GM12878 (cell line): Measurements from ENCODE around the gene TPSB2. TPM values are rescaled to one million over a fixed set of nuclear protein-coding genes. Genes with fewer than 3 reads are reported as not detected.

Source experiments
- ATAC-seq: fragments of 200-7000 bp; cut with Tn5 transposase; 3 replicates; pipeline ENCODE4 v1.9.1; 2020; ENCODE audit warnings: mild to moderate bottlenecking, moderate library complexity
- BruUV-seq: library from RNA; stranded (reverse); fragments of 400-500 nt; replicated peaks from 2 replicates; lab custom pipeline; 2021; lab: Mats Ljungman, UMichigan
- CTCF ChIA-PET: fragments of 300-600 bp; sonication (Branson Sonifier 250); formaldehyde crosslinking; extraction: SDS; loops from one replicate; lab custom pipeline; 2021; ENCODE audit warnings: inconsistent platforms; lab: Yijun Ruan, JAX
- POLR2A ChIA-PET: fragments of 350-600 bp; formaldehyde crosslinking; extraction: SDS; loops from one replicate; lab custom pipeline; 2021; ENCODE audit warnings: inconsistent platforms; lab: Charles Lee
- RAD21 ChIA-PET: fragments of 300-600 bp; sonication (Branson Sonifier 250); formaldehyde crosslinking; loops from one replicate; lab custom pipeline; 2023; ENCODE audit warnings: antibody characterized with exemption; ENCODE audit not compliant: unreplicated experiment; lab: Charles Lee
- SMC1A ChIA-PET: fragments of 300-600 bp; sonication (Branson Sonifier 250); formaldehyde crosslinking; loops from one replicate; lab custom pipeline; 2023; ENCODE audit not compliant: unreplicated experiment, uncharacterized antibody; lab: Charles Lee
- DNase-seq: peaks from one replicate; pipeline ENCODE4 v3.0.0-alpha.2; 2011; ENCODE audit warnings: low read depth, low spot score
- FAIRE-seq: peaks from 3 replicates; lab custom pipeline; 2011; peaks lifted over from hg19 to GRCh38; lab: Jason Lieb, UNC
- H2AFZ ChIP-seq: 2 replicates; pipeline ENCODE4 v1.6.0; 2011; ENCODE audit warnings: low read depth, low read length, control low read depth; ENCODE audit not compliant: control insufficient read depth
- H3K27ac ChIP-seq: 2 replicates; pipeline ENCODE4 v1.5.1; 2011; ENCODE audit warnings: control low read depth; ENCODE audit not compliant: control insufficient read depth, insufficient read depth
- H3K27me3 ChIP-seq, 2 experiments: replicated peaks in 1 of 2; 2 replicates each; pipeline versions ENCODE4 v1.6.0 to v1.6.1; 2011; ENCODE audit warnings: low read length in 1 of 2; ENCODE audit not compliant: control insufficient read depth in 2 of 2, insufficient read depth in 2 of 2
- H3K36me3 ChIP-seq, 2 experiments: 2 replicates each; pipeline ENCODE4 v1.5.1; 2011; ENCODE audit warnings: low read length in 1 of 2; ENCODE audit not compliant: control insufficient read depth in 2 of 2, insufficient read depth in 2 of 2
- H3K4me1 ChIP-seq: 2 replicates; pipeline ENCODE4 v1.6.1; 2011; ENCODE audit warnings: mild to moderate bottlenecking, low read length, moderate library complexity, mixed read lengths; ENCODE audit not compliant: control insufficient read depth, insufficient read depth
- H3K4me2 ChIP-seq: 2 replicates; pipeline ENCODE4 v1.6.0; 2011; ENCODE audit warnings: control low read depth; ENCODE audit not compliant: control insufficient read depth, insufficient read depth
- H3K4me3 ChIP-seq: fragments of 200-600 bp; sonication (generic); 2 replicates; pipeline ENCODE4 v1.5.1; 2016
- H3K79me2 ChIP-seq: 2 replicates; pipeline ENCODE4 v1.6.0; 2011; ENCODE audit warnings: low read length; ENCODE audit not compliant: control insufficient read depth, insufficient read depth
- H3K9ac ChIP-seq: 2 replicates; pipeline ENCODE4 v1.8.0; 2011; ENCODE audit warnings: low read length, control low read depth, mixed read lengths; ENCODE audit not compliant: control insufficient read depth, insufficient read depth
- H3K9me3 ChIP-seq: replicated peaks from 3 replicates; pipeline ENCODE4 v1.5.1; 2011; ENCODE audit warnings: mild to moderate bottlenecking, low read length; ENCODE audit not compliant: control insufficient read depth, insufficient read depth
- H4K20me1 ChIP-seq: 2 replicates; pipeline ENCODE4 v1.6.0; 2011; ENCODE audit not compliant: control insufficient read depth, insufficient read depth
- BCL11A ChIP-seq: IDR thresholded peaks from 2 replicates; pipeline ENCODE4 v1.6.1; 2011; ENCODE audit warnings: low read depth, low read length
- BHLHE40 ChIP-seq, 2 experiments: fragments of 450-650 bp in 1 of 2; IDR thresholded peaks; 2 replicates each; pipeline ENCODE4 v1.6.1; 2011 to 2017; ENCODE audit warnings: low read depth in 2 of 2, borderline replicate concordance in 1 of 2, improper control_type of control experiment in 1 of 2, low read length in 1 of 2, mild to moderate bottlenecking in 1 of 2
- CHD1 ChIP-seq: IDR thresholded peaks from 2 replicates; pipeline ENCODE4 v1.6.1; 2012; ENCODE audit warnings: low read depth, low read length, improper control_type of control experiment
- ESRRA ChIP-seq: IDR thresholded peaks from 2 replicates; pipeline ENCODE4 v1.6.1; 2012; ENCODE audit warnings: mild to moderate bottlenecking, low read length, improper control_type of control experiment
- ETV6 ChIP-seq, 2 experiments: fragments of 450-650 bp in 1 of 2; IDR thresholded peaks in 1 of 2; conservative IDR thresholded peaks in 1 of 2; 2 replicates each; pipeline ENCODE4 v1.6.1; 2014; ENCODE audit warnings: antibody characterized with exemption in 1 of 2, borderline replicate concordance in 1 of 2, low read depth in 1 of 2, mild to moderate bottlenecking in 1 of 2, moderate library complexity in 1 of 2
- FOXK2 ChIP-seq: fragments of 450-650 bp; IDR thresholded peaks from 2 replicates; pipeline ENCODE4 v1.6.1; 2017; ENCODE audit warnings: mild to moderate bottlenecking, moderate library complexity
- GABPA ChIP-seq: IDR thresholded peaks from 2 replicates; pipeline ENCODE4 v1.6.1; 2014; ENCODE audit warnings: antibody characterized with exemption, low read depth, mild to moderate bottlenecking, inconsistent platforms
- KLF5 ChIP-seq: fragments of 450-650 bp; IDR thresholded peaks from 2 replicates; pipeline ENCODE4 v1.6.1; 2014; ENCODE audit warnings: mild to moderate bottlenecking; ENCODE audit not compliant: partially characterized antibody
- TCF12 ChIP-seq: IDR thresholded peaks from 2 replicates; pipeline ENCODE4 v1.6.1; 2011; ENCODE audit warnings: low read depth, mild to moderate bottlenecking, low read length
- ZNF217 ChIP-seq: fragments of 450-650 bp; IDR thresholded peaks from 2 replicates; pipeline ENCODE4 v1.6.1; 2017; ENCODE audit warnings: antibody characterized with exemption, mild to moderate bottlenecking
- WGBS: methylation state at CpG from one replicate; pipeline ENCODE4 v1.1.6; 2016; ENCODE audit warnings: low lambda C conversion rate; ENCODE audit not compliant: insufficient replicate concordance, insufficient coverage; ENCODE audit errors: missing lambda C conversion rate; 5-methylcytosine and 5-hydroxymethylcytosine counted together
- in situ Hi-C: fragments of 300-500 bp; cut with MboI; formaldehyde crosslinking; loops from 9 replicates; pipeline ENCODE4 v1.14.3; 2018; ENCODE audit warnings: mixed read lengths
- intact Hi-C: fragments of 100-400 bp; cut with micrococcal nuclease; formaldehyde crosslinking; loops from one replicate; pipeline ENCODE4 v1.14.2; 2022; ENCODE audit not compliant: unreplicated experiment
- polyA plus RNA-seq, 11 experiments: library from polyadenylated mRNA; depleted of rRNA in 4 of 11; unstranded in 6 of 11; stranded (reverse) in 5 of 11; fragments of >200 nt; fragmentation: Nextera tagmentation in 4 of 11; fragmentation: Illumina TruSeq in 1 of 11; extraction: Ambion mirVana in 4 of 11; extraction: Trizol in 1 of 11; gene quantifications; 1 replicate in 1 of 11; 2 replicates in 10 of 11; pipeline versions ENCODE4 v1.2.1 to v1.2.3, GENCODE V29; 2011 to 2016; ENCODE audit warnings: inconsistent platforms in 2 of 11, missing spikeins in 2 of 11, low read depth in 1 of 11
- total RNA-seq, 4 experiments: library from RNA; depleted of rRNA in 3 of 4; stranded (reverse); fragments of >200 nt in 3 of 4; fragmentation: Illumina TruSeq in 1 of 4; extraction: Trizol in 1 of 4; gene quantifications; 2 replicates each; pipeline versions ENCODE4 v1.2.1 to v1.2.3, GENCODE V29; 2013 to 2021
- TF ChIP-seq, protein P1 (sequence below): IDR thresholded peaks from 2 replicates; pipeline ENCODE4 v1.6.1; 2011; ENCODE audit warnings: low read depth, mild to moderate bottlenecking, low read length, moderate library complexity, borderline replicate concordance; ENCODE audit errors: extremely low read depth
- TF ChIP-seq, protein P2 (sequence below): fragments of 450-650 bp; IDR thresholded peaks from 2 replicates; pipeline ENCODE4 v1.6.1; 2016; ENCODE audit warnings: mild to moderate bottlenecking
- TF ChIP-seq, protein P3 (sequence below): fragments of 450-650 bp; IDR thresholded peaks from 2 replicates; pipeline ENCODE4 v1.6.1; 2014; ENCODE audit warnings: mild to moderate bottlenecking

Gene TPSB2
- total and polyA plus RNA-seq, 10 of the 15 experiments (the other 5 are each of a cell fraction or from before 2014, with no cell fraction given), result not detected

DNA sequence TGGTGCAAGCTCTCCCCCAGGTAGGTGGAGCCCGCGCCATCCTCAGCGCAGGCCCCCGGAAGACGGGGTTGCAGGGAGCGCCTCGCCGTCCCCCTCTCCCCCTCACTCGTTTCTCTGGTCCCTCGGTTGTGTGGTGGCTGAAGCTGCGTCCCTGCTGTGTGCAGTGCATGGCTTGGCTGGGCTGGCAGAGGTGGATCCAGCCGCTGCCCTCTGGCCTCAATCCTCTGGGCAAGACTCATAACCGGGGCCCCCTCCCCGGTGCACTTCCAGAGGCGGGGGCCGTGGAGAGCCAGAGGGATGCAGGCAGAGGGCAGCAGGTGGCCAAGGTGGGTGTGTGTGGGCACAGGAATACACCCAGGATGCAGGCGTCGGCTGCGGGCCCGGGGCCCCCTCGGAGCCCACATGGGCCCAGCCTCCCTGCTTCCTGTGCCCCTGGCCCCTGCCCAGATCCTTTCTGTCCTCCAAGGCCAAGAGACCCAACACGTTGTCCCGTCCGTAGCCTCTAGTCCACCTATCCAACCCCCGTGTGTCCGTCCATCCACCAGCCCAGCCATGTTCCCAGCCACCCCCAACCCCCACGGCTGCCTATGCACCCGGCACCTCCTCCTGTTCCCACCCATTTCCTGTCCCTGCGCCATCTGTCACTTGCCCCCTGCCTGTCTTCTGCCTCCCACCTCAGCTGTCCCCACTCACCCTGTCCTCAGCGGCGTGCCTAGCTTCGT lies 14.2 kb downstream of the TPSB2 start:
- in situ Hi-C loops (no loop called here), intact Hi-C loops (no loop called here)
- Histone ChIP-seq H3K27me3 (no peaks in the 10 kb centered on the region), H4K20me1 (no peaks in the 10 kb centered on the region), H3K79me2 (no peaks in the 10 kb centered on the region), H3K36me3 (no peaks in the 10 kb centered on the region), H3K4me2 (no peak overlapping the region), H3K4me1 (no peaks in the 10 kb centered on the region), H3K27ac (no peak overlapping the region), H2AFZ (no peak overlapping the region), H3K9ac (no peak overlapping the region), H3K9me3 (no peaks in the 10 kb centered on the region), H3K4me3 (no peak overlapping the region)
- BruUV-seq, result no TSS peak
- ChIA-PET CTCF (no interaction called here), POLR2A (no interaction called here), SMC1A (no interaction called here), RAD21 (interaction anchor here (0.6 kb wide), 1 partner anchor 257 kb away, joined by 4 read pairs; no protein-coding TSS in a partner anchor)
- ATAC-seq, result no peak
- no peak for DNase-seq
- TF ChIP-seq, protein P1, sequence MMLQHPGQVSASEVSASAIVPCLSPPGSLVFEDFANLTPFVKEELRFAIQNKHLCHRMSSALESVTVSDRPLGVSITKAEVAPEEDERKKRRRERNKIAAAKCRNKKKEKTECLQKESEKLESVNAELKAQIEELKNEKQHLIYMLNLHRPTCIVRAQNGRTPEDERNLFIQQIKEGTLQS, result no peak
- no peak for TF ChIP-seq CHD1
- FAIRE-seq, result no peak
- WGBS, result 34% methylated on average over 32 of the region's 32 CpGs

DNA sequence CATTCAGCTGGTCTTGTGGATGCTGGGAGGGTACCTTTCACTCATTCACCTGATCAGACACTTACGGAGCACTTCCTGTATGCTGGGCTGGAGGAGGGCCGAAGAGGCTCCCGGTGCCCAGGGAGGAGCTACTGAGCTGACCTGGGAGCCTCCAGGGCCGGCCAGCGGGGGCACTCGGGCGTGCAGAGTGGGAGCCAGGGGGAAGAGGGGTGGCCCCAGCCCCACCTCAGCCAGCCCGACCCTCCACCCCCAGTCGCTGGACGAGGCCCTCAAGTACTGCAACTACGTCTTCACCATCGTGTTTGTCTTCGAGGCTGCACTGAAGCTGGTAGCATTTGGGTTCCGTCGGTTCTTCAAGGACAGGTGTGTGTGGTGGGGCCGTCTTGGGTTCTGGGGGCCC lies 15.3 kb downstream of the TPSB2 start:
- ChIA-PET RAD21 (no interaction called here), SMC1A (no interaction called here), POLR2A (no interaction called here), CTCF (no interaction called here)
- no TSS peak for BruUV-seq
- H3K4me3 ChIP-seq, result no peak overlapping the region
- DNase-seq, result no peak
- no peaks in the 10 kb centered on the region for H3K79me2 ChIP-seq
- H3K4me2 ChIP-seq, result no peak overlapping the region
- intact Hi-C loops, result no loop called here
- in situ Hi-C loops, result no loop called here
- no peaks in the 10 kb centered on the region for H3K27me3 ChIP-seq
- H3K9me3 ChIP-seq, result no peaks in the 10 kb centered on the region
- FAIRE-seq, result no peak
- H3K27ac ChIP-seq, result no peak overlapping the region
- H3K4me1 ChIP-seq, result no peaks in the 10 kb centered on the region
- H3K9ac ChIP-seq, result no peak overlapping the region
- WGBS, result 55% methylated on average over 15 of the region's 16 CpGs
- no peak overlapping the region for H2AFZ ChIP-seq
- ATAC-seq, result no peak
- H3K36me3 ChIP-seq, result no peaks in the 10 kb centered on the region
- no peaks in the 10 kb centered on the region for H4K20me1 ChIP-seq
- TF ChIP-seq GABPA (no peak), BHLHE40 (IDR thresholded peaks at IDR 0.05; ENCODE audit: borderline replicate concordance in 1 of 2, low read depth in 2 of 2, low read length in 1 of 2) (no peak), BCL11A (no peak), ZNF217 (no peak), KLF5 (no peak), ESRRA (no peak), TCF12 (no peak), FOXK2 (no peak), ETV6 (conservative IDR thresholded peaks at IDR 0.05 in 1 of 2, IDR thresholded peaks at IDR 0.05 in 1 of 2; ENCODE audit: borderline replicate concordance in 1 of 2, low read depth in 1 of 2) (no peak)
- TF ChIP-seq, protein P2, sequence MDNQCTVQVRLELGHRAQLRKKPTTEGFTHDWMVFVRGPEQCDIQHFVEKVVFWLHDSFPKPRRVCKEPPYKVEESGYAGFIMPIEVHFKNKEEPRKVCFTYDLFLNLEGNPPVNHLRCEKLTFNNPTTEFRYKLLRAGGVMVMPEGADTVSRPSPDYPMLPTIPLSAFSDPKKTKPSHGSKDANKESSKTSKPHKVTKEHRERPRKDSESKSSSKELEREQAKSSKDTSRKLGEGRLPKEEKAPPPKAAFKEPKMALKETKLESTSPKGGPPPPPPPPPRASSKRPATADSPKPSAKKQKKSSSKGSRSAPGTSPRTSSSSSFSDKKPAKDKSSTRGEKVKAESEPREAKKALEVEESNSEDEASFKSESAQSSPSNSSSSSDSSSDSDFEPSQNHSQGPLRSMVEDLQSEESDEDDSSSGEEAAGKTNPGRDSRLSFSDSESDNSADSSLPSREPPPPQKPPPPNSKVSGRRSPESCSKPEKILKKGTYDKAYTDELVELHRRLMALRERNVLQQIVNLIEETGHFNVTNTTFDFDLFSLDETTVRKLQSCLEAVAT, result no peak
- TF ChIP-seq, protein P3, sequence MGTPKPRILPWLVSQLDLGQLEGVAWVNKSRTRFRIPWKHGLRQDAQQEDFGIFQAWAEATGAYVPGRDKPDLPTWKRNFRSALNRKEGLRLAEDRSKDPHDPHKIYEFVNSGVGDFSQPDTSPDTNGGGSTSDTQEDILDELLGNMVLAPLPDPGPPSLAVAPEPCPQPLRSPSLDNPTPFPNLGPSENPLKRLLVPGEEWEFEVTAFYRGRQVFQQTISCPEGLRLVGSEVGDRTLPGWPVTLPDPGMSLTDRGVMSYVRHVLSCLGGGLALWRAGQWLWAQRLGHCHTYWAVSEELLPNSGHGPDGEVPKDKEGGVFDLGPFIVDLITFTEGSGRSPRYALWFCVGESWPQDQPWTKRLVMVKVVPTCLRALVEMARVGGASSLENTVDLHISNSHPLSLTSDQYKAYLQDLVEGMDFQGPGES, result no peak
